Osteoblast (primary cell): ENCODE measurements around the gene WEE2. TPM values are rescaled to one million over a fixed set of nuclear protein-coding genes. Genes with fewer than 3 reads are reported as not detected.

Experiments used
- DNase-seq: peaks from one replicate; pipeline ENCODE4 v3.0.0; 2011; ENCODE audit warnings: low spot score, mixed read lengths; ENCODE audit not compliant: insufficient read length; ENCODE audit errors: missing footprints
- H2AFZ ChIP-seq: 2 replicates; pipeline ENCODE4 v1.6.0; 2011; ENCODE audit warnings: mild to moderate bottlenecking, low read length
- H3K27ac ChIP-seq: 2 replicates; pipeline ENCODE4 v1.5.1; 2011; ENCODE audit warnings: mild to moderate bottlenecking, low read depth, low read length, moderate library complexity
- H3K27me3 ChIP-seq: 2 replicates; pipeline ENCODE4 v1.6.0; 2012; ENCODE audit warnings: mild to moderate bottlenecking, control low read depth, inconsistent platforms, low read length, moderate library complexity; ENCODE audit not compliant: insufficient read depth
- H3K36me3 ChIP-seq: 2 replicates; pipeline ENCODE4 v1.5.1; 2011; ENCODE audit warnings: mild to moderate bottlenecking, low read length, control low read depth, moderate library complexity; ENCODE audit not compliant: insufficient read depth
- H3K4me1 ChIP-seq: 2 replicates; pipeline ENCODE4 v1.5.1; 2011; ENCODE audit warnings: mild to moderate bottlenecking, low read length, control low read depth, moderate library complexity; ENCODE audit not compliant: insufficient read depth
- H3K4me2 ChIP-seq: 2 replicates; pipeline ENCODE4 v1.6.0; 2011; ENCODE audit warnings: mild to moderate bottlenecking, low read length; ENCODE audit not compliant: insufficient read depth
- H3K4me3 ChIP-seq: fragments of 200-600 bp; sonication (generic); 3 replicates; pipeline ENCODE4 v1.5.1; 2012; ENCODE audit warnings: mild to moderate bottlenecking, low read length, inconsistent platforms; ENCODE audit not compliant: insufficient read depth
- H3K79me2 ChIP-seq: 2 replicates; pipeline ENCODE4 v1.6.0; 2012; ENCODE audit warnings: mild to moderate bottlenecking, low read length, control low read depth, inconsistent platforms; ENCODE audit not compliant: insufficient read depth
- H3K9me3 ChIP-seq: 2 replicates; pipeline ENCODE4 v1.5.1; 2011; ENCODE audit warnings: low read depth, low read length, control low read depth
- H4K20me1 ChIP-seq: 2 replicates; pipeline ENCODE4 v1.6.0; 2012; ENCODE audit warnings: mild to moderate bottlenecking, low read length, control low read depth; ENCODE audit not compliant: insufficient read depth
- total RNA-seq: library from RNA; depleted of rRNA; stranded (reverse); fragments of >200 nt; gene quantifications from 2 replicates; pipeline ENCODE4 v1.2.3, GENCODE V29; 2012
- TF ChIP-seq, protein P1 (sequence below): IDR thresholded peaks from 2 replicates; pipeline ENCODE4 v1.5.1; 2011; ENCODE audit warnings: mild to moderate bottlenecking, low read depth, low read length, moderate library complexity; ENCODE audit errors: extremely low read depth

Gene WEE2
- total RNA-seq, 1 donor: not detected

DNA sequence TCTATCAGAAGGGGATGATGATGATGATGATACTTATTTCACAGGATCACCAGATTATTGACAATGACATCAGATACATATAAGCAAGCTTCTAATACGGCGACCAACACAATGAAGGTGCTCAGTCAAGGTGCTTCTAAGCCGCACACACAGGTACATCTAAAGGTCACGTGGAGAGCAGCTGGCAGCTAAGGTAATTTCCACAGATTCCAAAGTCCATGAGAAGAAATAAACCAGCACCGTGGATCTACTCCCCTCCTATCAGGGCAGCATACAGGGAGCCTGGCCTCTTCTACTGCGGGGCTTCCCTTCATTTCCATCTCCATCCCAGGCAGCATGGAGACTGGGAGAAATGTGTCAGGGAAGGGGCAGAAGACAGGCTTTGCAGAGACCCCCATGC lies 43.7 kb upstream of the WEE2 start:
- Histone ChIP-seq H3K79me2 (no peaks in the 10 kb centered on the region), H2AFZ (no peak overlapping the region), H3K27me3 (no peaks in the 10 kb centered on the region), H4K20me1 (no peaks in the 10 kb centered on the region), H3K4me2 (no peak overlapping the region), H3K4me1 (no peaks in the 10 kb centered on the region), H3K9me3 (no peaks in the 10 kb centered on the region), H3K36me3 (peaks cover 18% of the 10 kb centered on the region), H3K27ac (no peak overlapping the region), H3K4me3 (no peak overlapping the region)
- TF ChIP-seq, protein P1, sequence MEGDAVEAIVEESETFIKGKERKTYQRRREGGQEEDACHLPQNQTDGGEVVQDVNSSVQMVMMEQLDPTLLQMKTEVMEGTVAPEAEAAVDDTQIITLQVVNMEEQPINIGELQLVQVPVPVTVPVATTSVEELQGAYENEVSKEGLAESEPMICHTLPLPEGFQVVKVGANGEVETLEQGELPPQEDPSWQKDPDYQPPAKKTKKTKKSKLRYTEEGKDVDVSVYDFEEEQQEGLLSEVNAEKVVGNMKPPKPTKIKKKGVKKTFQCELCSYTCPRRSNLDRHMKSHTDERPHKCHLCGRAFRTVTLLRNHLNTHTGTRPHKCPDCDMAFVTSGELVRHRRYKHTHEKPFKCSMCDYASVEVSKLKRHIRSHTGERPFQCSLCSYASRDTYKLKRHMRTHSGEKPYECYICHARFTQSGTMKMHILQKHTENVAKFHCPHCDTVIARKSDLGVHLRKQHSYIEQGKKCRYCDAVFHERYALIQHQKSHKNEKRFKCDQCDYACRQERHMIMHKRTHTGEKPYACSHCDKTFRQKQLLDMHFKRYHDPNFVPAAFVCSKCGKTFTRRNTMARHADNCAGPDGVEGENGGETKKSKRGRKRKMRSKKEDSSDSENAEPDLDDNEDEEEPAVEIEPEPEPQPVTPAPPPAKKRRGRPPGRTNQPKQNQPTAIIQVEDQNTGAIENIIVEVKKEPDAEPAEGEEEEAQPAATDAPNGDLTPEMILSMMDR: no peak
- DNase-seq: no peak

GRCh38 chr7:141665208-141666035 lies 42.7 kb upstream of the WEE2 start:
- Histone ChIP-seq H3K36me3 (peaks cover 18% of the 10 kb centered on the region), H3K9me3 (no peaks in the 10 kb centered on the region), H3K27me3 (no peaks in the 10 kb centered on the region), H4K20me1 (no peaks in the 10 kb centered on the region), H3K4me3 (no peak overlapping the region), H2AFZ (no peak overlapping the region), H3K4me1 (no peaks in the 10 kb centered on the region), H3K27ac (no peak overlapping the region), H3K4me2 (no peak overlapping the region), H3K79me2 (no peaks in the 10 kb centered on the region)
- TF ChIP-seq, protein P1: no peak
- peak; percentile 66 for DNase-seq

- Histone ChIP-seq H3K79me2 (no peaks in the 10 kb centered on the region), H3K9me3 (no peaks in the 10 kb centered on the region), H3K27me3 (no peaks in the 10 kb centered on the region), H3K4me3 (no peak overlapping the region), H3K4me1 (no peaks in the 10 kb centered on the region), H3K4me2 (no peak overlapping the region), H3K36me3 (peaks cover 16% of the 10 kb centered on the region), H3K27ac (no peak overlapping the region), H4K20me1 (no peaks in the 10 kb centered on the region), H2AFZ (no peak overlapping the region)
- DNase-seq: peak; percentile 39
- TF ChIP-seq, protein P1: no peak
Measured at GRCh38 chr7:141666071-141666470, 42.1 kb upstream of the WEE2 start.

GRCh38 chr7:141668853-141669252 lies 39.3 kb upstream of the WEE2 start:
- H3K4me1 ChIP-seq: no peaks in the 10 kb centered on the region
- no peaks in the 10 kb centered on the region for H3K9me3 ChIP-seq
- H2AFZ ChIP-seq: no peak overlapping the region
- no peak overlapping the region for H3K27ac ChIP-seq
- H3K27me3 ChIP-seq: no peaks in the 10 kb centered on the region
- no peaks in the 10 kb centered on the region for H4K20me1 ChIP-seq
- DNase-seq: no peak
- no peak overlapping the region for H3K4me3 ChIP-seq
- H3K79me2 ChIP-seq: no peaks in the 10 kb centered on the region
- TF ChIP-seq, protein P1: no peak
- peaks cover 3% of the 10 kb centered on the region for H3K36me3 ChIP-seq
- no peak overlapping the region for H3K4me2 ChIP-seq
